Upper lobe of left lung (tissue), 4 donors: ENCODE results near the gene JAM3.
A peak's percentile ranks its signal among the peaks of the same experiment; 100 is the strongest.

Experiments
- EP300 ChIP-seq, 4 donors: sonication (generic); formaldehyde crosslinking; IDR thresholded peaks; one replicate each; pipeline ENCODE4 v1.5.1; 2017; ENCODE audit warnings: antibody characterized with exemption in 4 of 4, control low read depth in 2 of 4
- POLR2A ChIP-seq, 4 donors: fragments of 450-650 bp; IDR thresholded peaks; one replicate each; pipeline ENCODE4 v1.5.1; 2016 to 2017; ENCODE audit warnings: antibody characterized with exemption in 4 of 4, mild to moderate bottlenecking in 2 of 4
- TF ChIP-seq, protein P1 (sequence below), 6 experiments: fragments of 450-650 bp in 4 of 6; fragments of 200-600 bp in 2 of 6; sonication (generic) in 2 of 6; IDR thresholded peaks; one replicate each; pipeline ENCODE4 v1.5.1; 2016 to 2019; ENCODE audit warnings: antibody characterized with exemption in 6 of 6

DNA sequence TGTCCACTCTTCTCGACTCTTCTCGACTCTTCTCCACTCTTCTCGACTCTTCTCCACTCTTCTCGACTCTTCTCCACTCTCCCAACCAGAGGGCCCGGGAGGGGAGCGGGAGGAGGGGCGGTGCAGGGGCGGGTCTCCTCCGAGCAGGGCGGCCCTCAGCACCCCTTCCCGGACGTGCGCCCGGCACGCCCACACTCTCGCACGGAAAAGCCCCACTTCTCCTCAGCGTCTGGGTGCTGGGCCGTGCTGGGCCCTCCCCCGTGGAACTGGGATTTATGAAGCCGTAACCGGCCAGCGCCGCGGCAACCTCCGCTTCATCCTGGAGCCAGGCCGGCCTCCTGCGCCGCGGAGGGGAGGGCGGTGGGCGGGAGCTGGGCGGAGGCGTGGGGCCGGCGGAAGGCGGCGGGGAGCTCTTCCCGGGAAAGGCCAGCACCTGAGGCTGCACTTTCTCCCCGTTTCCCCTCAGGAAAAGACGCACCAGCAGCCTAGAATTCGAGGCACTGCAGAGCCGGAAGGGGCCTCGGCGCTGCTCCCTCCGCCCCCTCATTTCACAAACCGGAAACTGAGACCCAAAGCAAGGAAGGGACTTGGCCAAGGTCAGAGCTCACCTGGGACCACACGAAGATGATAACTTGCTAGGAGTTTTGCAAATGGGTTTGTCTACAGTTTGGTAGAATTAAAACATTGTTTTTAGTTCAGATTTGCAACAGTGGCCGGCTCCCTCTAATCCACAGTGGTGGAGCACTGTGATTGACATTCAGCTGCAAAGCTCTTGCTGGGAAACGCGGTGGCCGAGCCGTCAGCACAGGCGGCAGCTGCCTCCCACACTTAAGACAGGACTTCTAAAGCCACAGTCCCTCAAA is 31.6 kb upstream of the JAM3 start:
- TF ChIP-seq POLR2A (IDR thresholded peaks at IDR 0.05) (peak in 1 of 4 donors; percentile 34), EP300 (IDR thresholded peaks at IDR 0.05) (peak in 1 of 4 donors; percentile 29)
- TF ChIP-seq, protein P1, sequence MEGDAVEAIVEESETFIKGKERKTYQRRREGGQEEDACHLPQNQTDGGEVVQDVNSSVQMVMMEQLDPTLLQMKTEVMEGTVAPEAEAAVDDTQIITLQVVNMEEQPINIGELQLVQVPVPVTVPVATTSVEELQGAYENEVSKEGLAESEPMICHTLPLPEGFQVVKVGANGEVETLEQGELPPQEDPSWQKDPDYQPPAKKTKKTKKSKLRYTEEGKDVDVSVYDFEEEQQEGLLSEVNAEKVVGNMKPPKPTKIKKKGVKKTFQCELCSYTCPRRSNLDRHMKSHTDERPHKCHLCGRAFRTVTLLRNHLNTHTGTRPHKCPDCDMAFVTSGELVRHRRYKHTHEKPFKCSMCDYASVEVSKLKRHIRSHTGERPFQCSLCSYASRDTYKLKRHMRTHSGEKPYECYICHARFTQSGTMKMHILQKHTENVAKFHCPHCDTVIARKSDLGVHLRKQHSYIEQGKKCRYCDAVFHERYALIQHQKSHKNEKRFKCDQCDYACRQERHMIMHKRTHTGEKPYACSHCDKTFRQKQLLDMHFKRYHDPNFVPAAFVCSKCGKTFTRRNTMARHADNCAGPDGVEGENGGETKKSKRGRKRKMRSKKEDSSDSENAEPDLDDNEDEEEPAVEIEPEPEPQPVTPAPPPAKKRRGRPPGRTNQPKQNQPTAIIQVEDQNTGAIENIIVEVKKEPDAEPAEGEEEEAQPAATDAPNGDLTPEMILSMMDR (IDR thresholded peaks at IDR 0.05): no peak
